HEK293 (cell line): ENCODE data around the gene NEUROG2.

Source experiments
- GLI4 ChIP-seq: fragments of 450-650 bp; formaldehyde crosslinking; IDR thresholded peaks from 2 replicates; pipeline ENCODE4 v1.5.1; 2016; ENCODE audit warnings: missing biosample characterization, missing genetic modification characterization
- KLF7 ChIP-seq: fragments of 450-650 bp; formaldehyde crosslinking; IDR thresholded peaks from 2 replicates; pipeline ENCODE4 v1.5.1; 2016; ENCODE audit warnings: missing biosample characterization, missing genetic modification characterization, borderline replicate concordance
- MYNN ChIP-seq: fragments of 450-650 bp; formaldehyde crosslinking; IDR thresholded peaks from 2 replicates; pipeline ENCODE4 v1.5.1; 2016; ENCODE audit warnings: missing biosample characterization, missing genetic modification characterization, borderline replicate concordance
- MZF1 ChIP-seq: fragments of 450-650 bp; formaldehyde crosslinking; IDR thresholded peaks from 2 replicates; pipeline ENCODE4 v1.5.1; 2017; ENCODE audit warnings: missing biosample characterization, missing genetic modification characterization, borderline replicate concordance
- PRDM1 ChIP-seq: fragments of 450-650 bp; formaldehyde crosslinking; IDR thresholded peaks from 2 replicates; pipeline ENCODE4; 2016; ENCODE audit warnings: missing biosample characterization, missing genetic modification characterization
- PRDM4 ChIP-seq: fragments of 450-650 bp; formaldehyde crosslinking; IDR thresholded peaks from 2 replicates; pipeline ENCODE4 v1.5.1; 2017; ENCODE audit warnings: missing biosample characterization, missing genetic modification characterization
- SCRT1 ChIP-seq: fragments of 450-650 bp; formaldehyde crosslinking; IDR thresholded peaks from 2 replicates; pipeline ENCODE4 v1.5.1; 2016; ENCODE audit warnings: missing biosample characterization, missing genetic modification characterization, borderline replicate concordance
- SETDB1 ChIP-seq: IDR thresholded peaks from one replicate; pipeline ENCODE4 v1.6.1; 2017; ENCODE audit warnings: mild to moderate bottlenecking, low read length, moderate library complexity, mixed read lengths; ENCODE audit not compliant: insufficient read length
- TSHZ1 ChIP-seq: fragments of 450-650 bp; formaldehyde crosslinking; IDR thresholded peaks from 2 replicates; pipeline ENCODE4 v1.5.1; 2016; ENCODE audit warnings: missing biosample characterization, missing genetic modification characterization, borderline replicate concordance
- ZBTB44 ChIP-seq: fragments of 450-650 bp; IDR thresholded peaks from 2 replicates; pipeline ENCODE4 v1.5.1; 2018; ENCODE audit warnings: missing biosample characterization, mild to moderate bottlenecking, missing genetic modification characterization
- ZNF132 ChIP-seq: fragments of 450-650 bp; formaldehyde crosslinking; IDR thresholded peaks from 2 replicates; pipeline ENCODE4 v1.5.1; 2017; ENCODE audit warnings: missing biosample characterization, missing genetic modification characterization, borderline replicate concordance
- ZNF155 ChIP-seq: fragments of 450-650 bp; formaldehyde crosslinking; IDR thresholded peaks from 2 replicates; pipeline ENCODE4 v1.5.1; 2016; ENCODE audit warnings: missing biosample characterization, missing genetic modification characterization
- ZNF18 ChIP-seq: fragments of 450-650 bp; formaldehyde crosslinking; IDR thresholded peaks from 2 replicates; pipeline ENCODE4 v1.5.1; 2016; ENCODE audit warnings: missing biosample characterization, missing genetic modification characterization
- ZNF514 ChIP-seq: fragments of 450-650 bp; formaldehyde crosslinking; IDR thresholded peaks from 2 replicates; pipeline ENCODE4 v1.5.1; 2016; ENCODE audit warnings: missing biosample characterization, missing genetic modification characterization
- ZNF521 ChIP-seq: fragments of 450-650 bp; formaldehyde crosslinking; IDR thresholded peaks from 2 replicates; pipeline ENCODE4 v1.5.1; 2017; ENCODE audit warnings: missing biosample characterization, mild to moderate bottlenecking, missing genetic modification characterization
- ZNF529 ChIP-seq: fragments of 450-650 bp; formaldehyde crosslinking; IDR thresholded peaks from 2 replicates; pipeline ENCODE4 v1.5.1; 2017; ENCODE audit warnings: missing genetic modification characterization, missing biosample characterization; ENCODE audit not compliant: insufficient replicate concordance
- ZNF560 ChIP-seq: fragments of 450-650 bp; formaldehyde crosslinking; IDR thresholded peaks from 2 replicates; pipeline ENCODE4 v1.5.1; 2017; ENCODE audit warnings: missing biosample characterization, missing genetic modification characterization, borderline replicate concordance
- ZNF791 ChIP-seq: fragments of 450-650 bp; formaldehyde crosslinking; IDR thresholded peaks from 2 replicates; pipeline ENCODE4 v1.5.1; 2016; ENCODE audit warnings: missing biosample characterization, missing genetic modification characterization
- ZSCAN4 ChIP-seq: fragments of 450-650 bp; formaldehyde crosslinking; IDR thresholded peaks from 2 replicates; pipeline ENCODE4 v1.5.1; 2017; ENCODE audit warnings: missing biosample characterization, missing genetic modification characterization
- TF ChIP-seq, protein P1 (sequence below): fragments of 450-650 bp; formaldehyde crosslinking; IDR thresholded peaks from 2 replicates; pipeline ENCODE4 v1.5.1; 2016; ENCODE audit warnings: missing biosample characterization, missing genetic modification characterization
- TF ChIP-seq, protein P2 (sequence below): fragments of 450-650 bp; formaldehyde crosslinking; IDR thresholded peaks from 2 replicates; pipeline ENCODE4 v1.5.1; 2016; ENCODE audit warnings: missing biosample characterization, missing genetic modification characterization
- TF ChIP-seq, protein P3 (sequence below): fragments of 450-650 bp; formaldehyde crosslinking; IDR thresholded peaks from 2 replicates; pipeline ENCODE4 v1.5.1; 2017; ENCODE audit warnings: missing biosample characterization, mild to moderate bottlenecking, missing genetic modification characterization, moderate library complexity

The NEUROG2 gene

GRCh38 chr4:112514647-112515197 is 1.3 kb downstream of the NEUROG2 start (continued):
- no peak for TF ChIP-seq TSHZ1 (tag by site-specific recombination)
- no peak for TF ChIP-seq ZNF529 (tag by site-specific recombination)
- no peak for TF ChIP-seq ZNF514
- no peak for TF ChIP-seq ZNF132 (tag by site-specific recombination)
- TF ChIP-seq, protein P1, sequence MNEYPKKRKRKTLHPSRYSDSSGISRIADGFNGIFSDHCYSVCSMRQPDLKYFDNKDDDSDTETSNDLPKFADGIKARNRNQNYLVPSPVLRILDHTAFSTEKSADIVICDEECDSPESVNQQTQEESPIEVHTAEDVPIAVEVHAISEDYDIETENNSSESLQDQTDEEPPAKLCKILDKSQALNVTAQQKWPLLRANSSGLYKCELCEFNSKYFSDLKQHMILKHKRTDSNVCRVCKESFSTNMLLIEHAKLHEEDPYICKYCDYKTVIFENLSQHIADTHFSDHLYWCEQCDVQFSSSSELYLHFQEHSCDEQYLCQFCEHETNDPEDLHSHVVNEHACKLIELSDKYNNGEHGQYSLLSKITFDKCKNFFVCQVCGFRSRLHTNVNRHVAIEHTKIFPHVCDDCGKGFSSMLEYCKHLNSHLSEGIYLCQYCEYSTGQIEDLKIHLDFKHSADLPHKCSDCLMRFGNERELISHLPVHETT (tag by site-specific recombination): no peak
- TF ChIP-seq ZNF560 (tag by site-specific recombination): no peak
- TF ChIP-seq PRDM1 (tag by site-specific recombination): no peak
- TF ChIP-seq SETDB1: no peak
- TF ChIP-seq ZBTB44 (tag by site-specific recombination): no peak
- TF ChIP-seq PRDM4: no peak
- no peak for TF ChIP-seq ZSCAN4 (tag by site-specific recombination)
- no peak for TF ChIP-seq KLF7 (tag by site-specific recombination)
- no peak for TF ChIP-seq ZNF155
- TF ChIP-seq, protein P2, sequence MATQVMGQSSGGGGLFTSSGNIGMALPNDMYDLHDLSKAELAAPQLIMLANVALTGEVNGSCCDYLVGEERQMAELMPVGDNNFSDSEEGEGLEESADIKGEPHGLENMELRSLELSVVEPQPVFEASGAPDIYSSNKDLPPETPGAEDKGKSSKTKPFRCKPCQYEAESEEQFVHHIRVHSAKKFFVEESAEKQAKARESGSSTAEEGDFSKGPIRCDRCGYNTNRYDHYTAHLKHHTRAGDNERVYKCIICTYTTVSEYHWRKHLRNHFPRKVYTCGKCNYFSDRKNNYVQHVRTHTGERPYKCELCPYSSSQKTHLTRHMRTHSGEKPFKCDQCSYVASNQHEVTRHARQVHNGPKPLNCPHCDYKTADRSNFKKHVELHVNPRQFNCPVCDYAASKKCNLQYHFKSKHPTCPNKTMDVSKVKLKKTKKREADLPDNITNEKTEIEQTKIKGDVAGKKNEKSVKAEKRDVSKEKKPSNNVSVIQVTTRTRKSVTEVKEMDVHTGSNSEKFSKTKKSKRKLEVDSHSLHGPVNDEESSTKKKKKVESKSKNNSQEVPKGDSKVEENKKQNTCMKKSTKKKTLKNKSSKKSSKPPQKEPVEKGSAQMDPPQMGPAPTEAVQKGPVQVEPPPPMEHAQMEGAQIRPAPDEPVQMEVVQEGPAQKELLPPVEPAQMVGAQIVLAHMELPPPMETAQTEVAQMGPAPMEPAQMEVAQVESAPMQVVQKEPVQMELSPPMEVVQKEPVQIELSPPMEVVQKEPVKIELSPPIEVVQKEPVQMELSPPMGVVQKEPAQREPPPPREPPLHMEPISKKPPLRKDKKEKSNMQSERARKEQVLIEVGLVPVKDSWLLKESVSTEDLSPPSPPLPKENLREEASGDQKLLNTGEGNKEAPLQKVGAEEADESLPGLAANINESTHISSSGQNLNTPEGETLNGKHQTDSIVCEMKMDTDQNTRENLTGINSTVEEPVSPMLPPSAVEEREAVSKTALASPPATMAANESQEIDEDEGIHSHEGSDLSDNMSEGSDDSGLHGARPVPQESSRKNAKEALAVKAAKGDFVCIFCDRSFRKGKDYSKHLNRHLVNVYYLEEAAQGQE (tag by site-specific recombination): no peak
- TF ChIP-seq ZNF18: no peak
- TF ChIP-seq SCRT1: no peak
- TF ChIP-seq GLI4 (tag by site-specific recombination): no peak
- TF ChIP-seq MYNN (tag by site-specific recombination): no peak
- no peak for TF ChIP-seq ZNF791 (tag by site-specific recombination)
- TF ChIP-seq, protein P3, sequence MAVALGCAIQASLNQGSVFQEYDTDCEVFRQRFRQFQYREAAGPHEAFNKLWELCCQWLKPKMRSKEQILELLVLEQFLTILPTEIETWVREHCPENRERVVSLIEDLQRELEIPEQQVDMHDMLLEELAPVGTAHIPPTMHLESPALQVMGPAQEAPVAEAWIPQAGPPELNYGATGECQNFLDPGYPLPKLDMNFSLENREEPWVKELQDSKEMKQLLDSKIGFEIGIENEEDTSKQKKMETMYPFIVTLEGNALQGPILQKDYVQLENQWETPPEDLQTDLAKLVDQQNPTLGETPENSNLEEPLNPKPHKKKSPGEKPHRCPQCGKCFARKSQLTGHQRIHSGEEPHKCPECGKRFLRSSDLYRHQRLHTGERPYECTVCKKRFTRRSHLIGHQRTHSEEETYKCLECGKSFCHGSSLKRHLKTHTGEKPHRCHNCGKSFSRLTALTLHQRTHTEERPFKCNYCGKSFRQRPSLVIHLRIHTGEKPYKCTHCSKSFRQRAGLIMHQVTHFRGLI: no peak
- no peak for TF ChIP-seq ZNF521
- no peak for TF ChIP-seq MZF1 (tag by site-specific recombination)
